NCI-H2029 treated with DMSO at 0.1 percent for 48 hours (cell line): ENCODE results near the gene NMNAT1.
"Not testable (repeated sequence)": the region's sequence is repeated elsewhere in the genome, so short reads cannot be mapped to it uniquely, and the experiment has no call there.

ENCODE experiments used
- DNase-seq: peaks from one replicate; lab custom pipeline; 2025; lab: John Stamatoyannopoulos, UW

Gene NMNAT1

DNA sequence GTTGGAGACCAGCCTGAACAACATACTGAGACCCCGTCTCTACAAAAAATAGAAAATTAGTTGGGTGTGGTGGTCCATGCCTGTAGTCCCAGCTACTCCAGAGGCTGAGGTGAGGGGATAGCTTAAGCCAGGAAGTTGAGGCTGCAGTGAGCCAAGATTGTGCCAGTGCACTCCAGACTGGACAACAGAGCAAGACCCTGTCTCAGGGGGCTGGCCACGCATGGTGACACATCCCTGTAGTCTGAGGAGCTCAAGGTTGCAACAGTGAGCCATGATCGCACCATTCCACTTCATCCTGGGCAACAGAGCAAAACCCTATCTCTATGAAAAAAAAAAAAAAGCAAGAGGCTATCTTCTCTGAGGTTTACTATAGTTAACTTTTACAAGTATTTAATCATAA is 76.8 kb downstream of the NMNAT1 start:
- no peak for DNase-seq

DNA sequence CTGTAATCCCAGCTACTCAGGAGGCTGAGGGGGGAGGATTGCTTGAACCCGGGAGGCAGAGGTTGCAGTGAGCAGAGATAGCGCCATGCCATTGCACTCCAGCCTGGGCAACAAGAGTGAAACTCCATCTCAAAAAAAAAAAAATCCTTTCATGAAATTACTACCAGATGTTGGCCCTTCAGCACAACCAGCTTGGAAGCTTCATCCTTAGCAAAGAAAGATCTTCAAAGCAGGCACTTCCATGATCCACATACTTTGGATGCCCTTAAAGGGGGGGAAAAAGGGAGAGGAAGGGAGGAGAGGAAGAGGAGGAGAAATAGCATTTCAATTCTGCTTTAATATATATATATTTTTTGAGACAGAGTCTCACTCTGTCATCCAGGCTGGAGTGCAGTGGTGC is 77.4 kb downstream of the NMNAT1 start:
- DNase-seq = not testable (repeated sequence)

DNA sequence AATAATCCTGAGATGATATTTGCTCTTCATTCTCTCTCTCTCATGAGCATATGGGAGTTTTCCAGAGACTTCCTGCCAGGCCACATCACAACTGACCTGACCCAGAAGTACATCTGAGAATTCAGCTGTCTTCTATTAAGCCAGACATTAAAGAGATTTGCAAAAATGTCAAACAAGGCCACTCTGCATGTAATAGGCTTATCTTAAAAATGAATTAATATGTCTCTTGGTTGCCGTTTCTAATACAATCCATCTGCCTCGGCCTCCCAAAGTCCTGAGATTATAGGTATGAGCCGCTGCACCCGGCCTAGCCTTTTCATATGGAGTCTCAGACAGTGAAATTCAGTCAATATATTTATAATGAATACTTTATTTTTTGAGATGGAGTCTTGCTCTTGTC is 78.7 kb downstream of the NMNAT1 start:
- DNase-seq = not testable (repeated sequence)

DNA sequence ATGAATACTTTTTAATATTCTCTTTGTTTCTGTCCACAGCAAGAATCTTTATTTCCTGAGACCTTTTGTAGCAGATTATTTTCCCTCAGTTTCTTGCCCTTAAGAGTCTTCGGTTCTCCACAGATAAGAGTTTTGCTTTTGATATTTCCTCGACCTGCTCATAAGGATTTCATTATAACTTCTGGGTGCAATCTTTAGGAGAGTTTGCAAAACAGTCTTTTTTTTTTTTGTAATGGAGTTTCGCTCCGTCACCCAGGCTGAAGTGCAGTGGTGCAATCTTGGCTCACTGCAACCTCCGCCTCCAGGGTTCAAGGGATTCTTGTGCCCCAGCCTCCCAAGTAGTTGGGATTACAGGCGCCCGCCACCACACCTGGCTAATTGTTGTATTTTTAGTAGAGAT is 79.4 kb downstream of the NMNAT1 start:
- DNase-seq = no peak

DNA sequence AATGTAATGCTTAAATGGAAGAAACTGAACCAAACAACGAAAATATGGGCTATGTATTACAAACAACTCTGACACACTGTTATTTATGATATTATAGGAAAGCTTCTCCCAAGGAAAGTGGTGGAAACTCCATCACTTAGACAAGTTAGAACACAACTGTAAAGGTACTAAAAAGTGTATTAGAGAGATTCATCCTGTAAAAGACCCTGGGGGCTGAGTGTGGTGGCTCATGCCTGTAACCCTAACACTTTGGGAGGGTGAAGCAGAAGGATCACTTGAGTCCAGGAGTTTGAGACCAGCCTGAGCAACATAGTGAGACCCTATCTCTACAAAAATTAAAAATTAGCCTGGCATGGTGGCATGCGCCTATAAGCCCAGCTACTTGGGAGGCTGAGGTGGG is 82.1 kb downstream of the NMNAT1 start:
- no peak for DNase-seq

DNA sequence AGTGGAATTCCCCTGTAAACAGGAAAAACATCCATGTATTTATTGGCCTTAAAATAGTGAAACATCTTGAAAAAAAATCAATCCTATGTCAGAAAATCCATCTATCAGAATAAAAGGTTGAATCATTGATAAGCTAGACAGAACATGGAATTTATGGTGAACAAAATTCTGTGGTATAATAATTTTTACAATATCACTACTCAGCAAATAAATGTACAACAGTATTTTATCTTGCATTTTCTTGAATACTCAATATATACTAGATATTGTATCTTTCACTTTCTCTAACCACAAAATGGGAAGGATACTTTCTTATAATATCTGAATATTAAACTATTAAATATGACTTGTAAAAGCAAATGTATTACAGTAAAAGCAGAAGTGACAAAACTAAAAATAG is 83.8 kb downstream of the NMNAT1 start:
- DNase-seq = no peak

DNA sequence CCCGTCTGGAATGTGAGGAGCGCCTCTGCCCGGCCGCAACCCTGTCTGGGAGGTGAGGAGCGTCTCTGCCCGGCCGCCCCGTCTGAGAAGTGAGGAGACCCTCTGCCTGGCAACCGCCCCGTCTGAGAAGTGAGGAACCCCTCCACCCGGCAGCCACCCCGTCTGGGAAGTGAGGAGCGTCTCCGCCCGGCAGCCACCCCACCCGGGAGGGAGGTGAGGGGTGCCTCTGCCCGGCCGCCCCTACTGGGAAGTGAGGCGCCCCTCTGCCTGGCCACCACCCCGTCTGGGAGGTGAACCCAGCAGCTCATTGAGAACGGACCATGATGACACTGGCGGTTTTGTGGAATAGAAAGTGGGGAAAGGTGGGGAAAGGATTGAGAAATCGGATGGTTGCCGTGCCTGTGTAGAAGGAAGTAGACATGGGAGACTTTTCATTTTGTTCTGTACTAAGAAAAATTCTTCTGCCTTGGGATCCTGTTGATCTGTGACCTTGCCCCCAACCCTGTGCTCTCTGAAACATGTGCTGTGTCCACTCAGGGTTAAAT is 85.8 kb downstream of the NMNAT1 start:
- DNase-seq = not testable (repeated sequence)

DNA sequence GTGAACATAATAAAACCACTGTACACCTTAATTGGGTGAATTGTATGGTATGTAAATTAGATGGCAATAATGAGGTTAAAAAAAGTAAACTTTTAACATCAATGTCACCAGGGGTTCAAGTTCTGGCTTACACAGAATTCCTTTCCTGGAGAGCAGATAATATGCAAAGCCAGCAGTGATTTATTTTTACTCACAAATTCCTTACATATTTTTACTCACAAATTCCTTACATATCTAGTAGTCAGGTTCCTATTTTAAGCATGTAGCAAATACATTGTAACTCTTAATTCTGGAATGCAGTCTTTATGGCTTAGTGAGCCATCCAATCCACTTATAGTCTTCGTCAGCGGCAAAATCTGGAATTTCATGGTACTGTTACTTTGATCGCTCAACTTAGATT is 88.2 kb downstream of the NMNAT1 start:
- DNase-seq = no peak

DNA sequence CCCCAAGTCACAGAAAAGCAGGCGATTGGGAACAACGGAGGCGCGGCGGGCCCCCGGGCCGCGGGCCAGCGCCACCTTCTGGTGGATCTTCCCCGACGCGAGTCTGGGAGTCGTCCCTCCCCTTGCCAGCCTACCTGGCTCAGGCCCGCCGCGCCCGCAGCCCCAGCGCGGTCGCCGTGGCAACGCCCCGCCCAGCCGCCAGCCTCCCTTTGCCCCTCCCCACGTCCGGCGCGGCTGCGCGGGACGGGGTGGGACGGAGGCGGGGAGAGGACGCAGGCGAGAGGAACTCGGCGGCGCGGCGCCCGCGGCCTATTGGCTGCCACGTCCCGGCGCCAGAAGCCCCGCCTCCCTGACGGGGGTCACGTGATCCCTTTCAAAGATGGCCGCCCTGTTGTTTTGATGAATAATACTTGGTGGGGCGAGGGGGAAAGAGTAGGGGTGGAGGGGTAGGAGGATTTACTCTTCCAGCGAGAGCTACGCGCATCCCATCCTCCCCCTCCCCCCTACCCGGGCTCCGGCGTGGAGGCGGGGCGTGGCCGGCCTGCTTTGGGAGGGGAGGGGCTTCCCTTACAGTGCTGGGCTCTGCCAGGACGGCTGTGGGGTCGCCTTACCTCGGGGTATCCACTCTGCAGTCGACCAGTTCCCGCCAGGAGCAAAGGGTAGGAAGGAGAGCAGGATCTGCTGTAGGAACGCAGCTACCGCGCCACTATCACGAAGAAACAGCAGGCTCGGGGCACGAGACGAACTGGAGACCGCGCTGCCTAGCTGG is 89.5 kb downstream of the NMNAT1 start, which contains the start of gene UBE4B:
TSS of gene UBE4B (plus strand) at position 369 of the 769 bp plus-strand sequence. CDS start 713 bp downstream, outside the sequence.
- DNase-seq = peak; percentile 93

DNA sequence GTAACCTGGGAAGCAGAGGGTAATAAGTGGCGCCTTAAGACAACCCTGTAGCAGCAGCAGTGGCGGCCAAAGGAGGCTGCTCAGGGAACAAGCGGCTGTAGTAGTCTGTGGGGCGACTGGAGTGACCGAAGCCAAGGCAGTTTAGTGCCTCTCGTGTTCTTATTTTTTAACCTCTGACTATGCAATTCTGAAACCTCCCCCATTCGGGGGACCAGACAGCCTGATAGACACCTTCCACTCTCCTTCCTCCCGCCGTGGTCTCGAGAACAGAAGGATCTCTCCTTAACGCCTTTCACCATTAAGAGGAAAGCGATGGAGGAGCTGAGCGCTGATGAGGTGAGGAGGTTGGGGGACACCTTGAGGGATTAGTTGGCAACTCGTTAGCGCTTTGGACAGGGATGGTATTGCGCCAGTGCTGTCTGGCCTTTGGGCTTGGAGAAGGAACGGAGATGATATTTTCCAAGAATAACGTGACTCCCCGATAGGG is 90.1 kb downstream of the NMNAT1 start:
- no peak for DNase-seq
